H1 (cell line): ENCODE results near the gene TLR5. TPM values are rescaled to one million over a fixed set of nuclear protein-coding genes. Genes with fewer than 3 reads are reported as not detected.

Experiments used
- CTCF ChIA-PET: fragments of 300-600 bp; sonication (Branson Sonifier 250); formaldehyde crosslinking; loops from one replicate; lab custom pipeline; 2021; ENCODE audit not compliant: partially characterized antibody; lab: Charles Lee
- POLR2A ChIA-PET: fragments of 300-600 bp; sonication (Branson Sonifier 250); formaldehyde crosslinking; loops from one replicate; lab custom pipeline; 2021; ENCODE audit warnings: inconsistent platforms; ENCODE audit not compliant: partially characterized antibody; lab: Charles Lee
- DNase-seq, 2 experiments: peaks; one replicate each; pipeline versions ENCODE4 v3.0.0 to v3.0.0-alpha.2; 2010 to 2022; ENCODE audit warnings: low spot score in 2 of 2, low read depth in 1 of 2, mixed read lengths in 1 of 2
- FAIRE-seq: peaks from 2 replicates; lab custom pipeline; 2011; peaks lifted over from hg19 to GRCh38; lab: Jason Lieb, UNC
- H2AFZ ChIP-seq: 2 replicates; pipeline ENCODE4 v1.8.1; 2012; ENCODE audit warnings: low read length, inconsistent platforms
- H2AK5ac ChIP-seq: 2 replicates; pipeline ENCODE4 v1.6.1; 2013; ENCODE audit warnings: low read depth, low read length
- H2BK120ac ChIP-seq: replicated peaks from 2 replicates; pipeline ENCODE3; 2013; ENCODE audit warnings: low read depth, low read length, inconsistent platforms
- H2BK12ac ChIP-seq: 2 replicates; pipeline ENCODE4 v1.6.1; 2013; ENCODE audit warnings: low read depth, low read length
- H2BK15ac ChIP-seq: 2 replicates; pipeline ENCODE4 v1.6.1; 2013; ENCODE audit warnings: low read length
- H2BK20ac ChIP-seq: 2 replicates; pipeline ENCODE4 v1.6.1; 2013; ENCODE audit warnings: low read length
- H2BK5ac ChIP-seq: 2 replicates; pipeline ENCODE4 v1.6.1; 2013; ENCODE audit warnings: low read depth, low read length
- H3K14ac ChIP-seq: 2 replicates; pipeline ENCODE4 v1.6.1; 2013; ENCODE audit warnings: inconsistent platforms; ENCODE audit not compliant: insufficient read length
- H3K18ac ChIP-seq: 2 replicates; pipeline ENCODE4 v1.6.1; 2013; ENCODE audit warnings: low read length; ENCODE audit errors: extremely low read depth
- H3K23ac ChIP-seq: 2 replicates; pipeline ENCODE4 v1.6.1; 2013; ENCODE audit warnings: inconsistent platforms; ENCODE audit not compliant: insufficient read length
- H3K23me2 ChIP-seq: 2 replicates; pipeline ENCODE4 v1.6.1; 2013; ENCODE audit warnings: low read depth, low read length
- H3K27ac ChIP-seq: 2 replicates; pipeline ENCODE4 v1.6.1; 2011; ENCODE audit warnings: low read depth, low read length, inconsistent platforms
- H3K27me3 ChIP-seq, 4 experiments: replicated peaks in 1 of 4; 1 replicate in 1 of 4; 2 replicates in 3 of 4; pipeline versions ENCODE4 v1.6.1 to v1.8.1; 2011 to 2013; ENCODE audit warnings: low read length in 3 of 4, mild to moderate bottlenecking in 3 of 4, inconsistent platforms in 2 of 4, mixed read lengths in 2 of 4, moderate library complexity in 1 of 4; ENCODE audit not compliant: control insufficient read depth in 3 of 4, insufficient read depth in 3 of 4; ENCODE audit errors: extremely low read depth in 1 of 4
- H3K36me3 ChIP-seq, 4 experiments: 2 replicates each; pipeline versions ENCODE4 v1.6.1 to v1.8.1; 2011 to 2013; ENCODE audit warnings: mild to moderate bottlenecking in 4 of 4, low read length in 3 of 4, moderate library complexity in 2 of 4, control low read depth in 1 of 4, inconsistent platforms in 1 of 4; ENCODE audit not compliant: insufficient read depth in 4 of 4, control insufficient read depth in 2 of 4
- H3K4ac ChIP-seq: replicated peaks from 2 replicates; pipeline ENCODE3; 2013; ENCODE audit warnings: low read length, low read depth, mixed read lengths, inconsistent platforms; ENCODE audit not compliant: insufficient read length
- H3K4me1 ChIP-seq, 4 experiments: replicated peaks in 1 of 4; 1 replicate in 1 of 4; 2 replicates in 3 of 4; pipeline versions ENCODE4 v1.6.1 to v1.8.1; 2011 to 2013; ENCODE audit warnings: low read length in 3 of 4, inconsistent platforms in 2 of 4, mixed read lengths in 1 of 4; ENCODE audit not compliant: insufficient read depth in 4 of 4, control insufficient read depth in 3 of 4
- H3K4me2 ChIP-seq, 2 experiments: 2 replicates each; pipeline versions ENCODE4 v1.6.1 to v1.8.1; 2011 to 2013; ENCODE audit warnings: low read depth in 2 of 2, low read length in 2 of 2, control low read depth in 1 of 2, inconsistent platforms in 1 of 2, mild to moderate bottlenecking in 1 of 2; ENCODE audit not compliant: insufficient read depth in 1 of 2
- H3K4me3 ChIP-seq, 4 experiments: fragments of 200-600, 300-600 bp in 1 of 4; sonication (generic), shearing (Covaris generic), sonication (Bioruptor Twin) in 1 of 4; 2 replicates each; pipeline versions ENCODE4 v1.5.1 to v1.8.1; 2011 to 2016; ENCODE audit warnings: low read length in 4 of 4, low read depth in 3 of 4, control low read depth in 2 of 4, inconsistent platforms in 2 of 4, mild to moderate bottlenecking in 2 of 4, mixed read lengths in 1 of 4, moderate library complexity in 1 of 4; ENCODE audit not compliant: insufficient read depth in 2 of 4; ENCODE audit errors: extremely low read depth in 1 of 4
- H3K56ac ChIP-seq: replicated peaks from 2 replicates; pipeline ENCODE3; 2013; ENCODE audit warnings: low read depth, mild to moderate bottlenecking, mixed read lengths, low read length, inconsistent platforms; ENCODE audit not compliant: insufficient read length
- H3K79me1 ChIP-seq: 2 replicates; pipeline ENCODE4 v1.6.1; 2013; ENCODE audit warnings: low read depth, low read length, control low read depth
- H3K79me2 ChIP-seq, 2 experiments: 2 replicates each; pipeline versions ENCODE4 v1.6.1 to v1.8.1; 2012 to 2013; ENCODE audit warnings: low read length in 2 of 2, mild to moderate bottlenecking in 2 of 2, inconsistent platforms in 1 of 2; ENCODE audit not compliant: insufficient read depth in 2 of 2, control insufficient read depth in 1 of 2
- H3K9ac ChIP-seq, 4 experiments: replicated peaks in 1 of 4; 1 replicate in 1 of 4; 2 replicates in 3 of 4; pipeline versions ENCODE4 v1.6.1 to v1.8.1; 2011 to 2013; ENCODE audit warnings: low read depth in 3 of 4, low read length in 3 of 4, control low read depth in 2 of 4, mild to moderate bottlenecking in 2 of 4, moderate library complexity in 2 of 4, inconsistent platforms in 1 of 4; ENCODE audit errors: extremely low read depth in 1 of 4
- H3K9me3 ChIP-seq, 2 experiments: 2 replicates each; pipeline versions ENCODE4 v1.6.1 to v1.8.1; 2012 to 2013; ENCODE audit warnings: mild to moderate bottlenecking in 2 of 2, moderate library complexity in 2 of 2, control low read depth in 1 of 2, inconsistent platforms in 1 of 2, low read depth in 1 of 2, low read length in 1 of 2, mixed read lengths in 1 of 2; ENCODE audit not compliant: insufficient read depth in 2 of 2
- H4K20me1 ChIP-seq, 2 experiments: replicated peaks in 1 of 2; 2 replicates each; pipeline versions ENCODE3 to v1.8.1; 2011 to 2013; ENCODE audit warnings: inconsistent platforms in 2 of 2, low read length in 2 of 2, mild to moderate bottlenecking in 1 of 2; ENCODE audit not compliant: insufficient read depth in 2 of 2, control insufficient read depth in 1 of 2
- H4K5ac ChIP-seq: 2 replicates; pipeline ENCODE4 v1.6.1; 2013; ENCODE audit warnings: low read length, low read depth, mixed read lengths, inconsistent platforms; ENCODE audit not compliant: insufficient read length
- H4K8ac ChIP-seq: 2 replicates; pipeline ENCODE4 v1.8.0; 2013; ENCODE audit warnings: mild to moderate bottlenecking, moderate library complexity, low read length, inconsistent platforms; ENCODE audit not compliant: insufficient read depth; ENCODE audit errors: extremely low read depth
- H4K91ac ChIP-seq: replicated peaks from 2 replicates; pipeline ENCODE3; 2013; ENCODE audit warnings: low read length, mixed read lengths, inconsistent platforms; ENCODE audit not compliant: insufficient read length
- CHD1 ChIP-seq: IDR thresholded peaks from 2 replicates; pipeline ENCODE4 v1.6.1; 2012; ENCODE audit warnings: low read depth, low read length, improper control_type of control experiment
- EP300 ChIP-seq, 2 experiments: IDR thresholded peaks; 1 replicate in 1 of 2; 2 replicates in 1 of 2; pipeline ENCODE4 v1.6.1; 2011 to 2012; ENCODE audit warnings: low read depth in 2 of 2, low read length in 2 of 2, mild to moderate bottlenecking in 2 of 2, borderline replicate concordance in 1 of 2, inconsistent platforms in 1 of 2, moderate library complexity in 1 of 2
- KDM4A ChIP-seq: IDR thresholded peaks from one replicate; pipeline ENCODE4 v1.7.1; 2012; ENCODE audit warnings: low read depth, mild to moderate bottlenecking, moderate library complexity, low read length, inconsistent platforms; ENCODE audit not compliant: severe bottlenecking
- NRF1 ChIP-seq: IDR thresholded peaks from 2 replicates; pipeline ENCODE4 v1.6.1; 2011; ENCODE audit warnings: mild to moderate bottlenecking, low read depth, low read length, improper control_type of control experiment
- POLR2A ChIP-seq, 2 experiments: IDR thresholded peaks; 1 replicate in 1 of 2; 2 replicates in 1 of 2; pipeline ENCODE4 v1.6.1; 2011; ENCODE audit warnings: low read depth in 2 of 2, low read length in 2 of 2, mild to moderate bottlenecking in 2 of 2; ENCODE audit errors: control extremely low read depth in 1 of 2
- RAD21 ChIP-seq, 2 experiments: IDR thresholded peaks in 1 of 2; conservative IDR thresholded peaks in 1 of 2; 2 replicates each; pipeline ENCODE4 v1.6.1; 2011; ENCODE audit warnings: low read depth in 2 of 2, low read length in 2 of 2, improper control_type of control experiment in 1 of 2, inconsistent platforms in 1 of 2, mild to moderate bottlenecking in 1 of 2, moderate library complexity in 1 of 2
- SIRT6 ChIP-seq: IDR thresholded peaks from one replicate; pipeline ENCODE4 v1.7.1; 2012; ENCODE audit warnings: low read length, inconsistent platforms
- SIX5 ChIP-seq: IDR thresholded peaks from 2 replicates; pipeline ENCODE4 v1.6.1; 2011; ENCODE audit warnings: mild to moderate bottlenecking, low read depth, low read length
- SP4 ChIP-seq: IDR thresholded peaks from 2 replicates; pipeline ENCODE4 v1.6.1; 2012; ENCODE audit warnings: low read length, inconsistent platforms
- SRF ChIP-seq: IDR thresholded peaks from 2 replicates; pipeline ENCODE4 v1.6.1; 2011; ENCODE audit warnings: mild to moderate bottlenecking, low read depth, low read length, moderate library complexity
- TCF12 ChIP-seq: IDR thresholded peaks from 2 replicates; pipeline ENCODE4 v1.6.1; 2011; ENCODE audit warnings: low read depth, mild to moderate bottlenecking, low read length
- ZNF274 ChIP-seq: IDR thresholded peaks from 2 replicates; pipeline ENCODE4 v1.7.0; 2012; ENCODE audit warnings: low read length, borderline replicate concordance; ENCODE audit errors: extremely low read depth
- WGBS, 2 experiments: shearing (Covaris generic) in 1 of 2; methylation state at CpG; one replicate each; pipeline versions ENCODE4 v1.1.6 to v1.1.7; 2013 to 2015; ENCODE audit warnings: low lambda C conversion rate in 2 of 2, mixed read lengths in 2 of 2, inconsistent platforms in 1 of 2, low coverage in 1 of 2, missing lambda C conversion rate in 1 of 2; ENCODE audit not compliant: insufficient replicate concordance in 2 of 2, insufficient coverage in 1 of 2, insufficient read length in 1 of 2; ENCODE audit errors: extremely low coverage in 1 of 2, missing lambda C conversion rate in 1 of 2; 5-methylcytosine and 5-hydroxymethylcytosine counted together
- polyA plus RNA-seq, 7 experiments: library from polyadenylated mRNA; depleted of rRNA in 3 of 7; stranded (reverse) in 5 of 7; unstranded in 2 of 7; fragments of >200 nt in 5 of 7; fragments of 200-250 nt in 2 of 7; gene quantifications; 1 replicate in 5 of 7; 2 replicates in 1 of 7; 4 replicates in 1 of 7; pipeline versions ENCODE4 v1.2.1 to v1.2.3, GENCODE V29; 2011 to 2013; ENCODE audit warnings: missing spikeins in 2 of 7, mixed read lengths in 2 of 7
- total RNA-seq: library from RNA; stranded (reverse); fragmentation: NEBNext Ultra II Directional; extraction: Animal tissue kit (Norgen Biotek cat#: 25700); gene quantifications from 2 replicates; pipeline ENCODE4 v1.2.1, GENCODE V29; 2021
- TF ChIP-seq, protein P1 (sequence below): IDR thresholded peaks from 2 replicates; pipeline ENCODE4 v1.6.1; 2012; ENCODE audit warnings: inconsistent platforms

TLR5 gene
- total and polyA plus RNA-seq, 2 of the 8 experiments (the other 6 are each of a cell fraction or from before 2014, with no cell fraction given): 0.35 to 0.74 TPM

DNA sequence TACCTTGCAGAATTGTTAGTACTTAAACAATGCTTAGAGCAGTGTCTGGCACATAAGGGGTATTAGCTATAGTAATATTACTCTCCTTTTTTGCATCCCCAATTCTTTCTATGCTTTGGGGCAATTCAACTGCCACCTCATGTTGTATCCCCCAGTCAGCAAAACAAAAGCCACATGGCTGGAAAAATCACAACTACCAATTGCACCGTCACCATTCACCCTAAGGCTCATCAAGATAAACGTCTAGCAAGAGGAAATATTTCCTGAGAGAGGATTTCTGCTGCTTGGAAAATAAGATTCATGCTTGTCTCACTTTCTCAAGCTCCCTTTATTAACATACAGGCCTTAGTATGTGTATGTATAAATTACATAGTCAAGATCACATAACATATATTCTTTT is 12.1 kb upstream of the TLR5 start:
- Histone ChIP-seq H3K56ac (no peak overlapping the region), H3K4ac (no peak overlapping the region), H3K4me3 (no peak overlapping the region), H4K91ac (no peak overlapping the region), H3K36me3 (no peaks in the 10 kb centered on the region), H3K9ac (no peak overlapping the region), H3K14ac (no peak overlapping the region), H2BK12ac (no peak overlapping the region), H2AFZ (no peak overlapping the region), H2BK15ac (no peak overlapping the region), H3K18ac (no peak overlapping the region), H3K79me2 (no peaks in the 10 kb centered on the region), H4K5ac (no peak overlapping the region), H2BK5ac (no peak overlapping the region), H2BK20ac (no peak overlapping the region), H3K9me3 (no peaks in the 10 kb centered on the region), H3K4me2 (no peak overlapping the region), H3K23me2 (no peaks in the 10 kb centered on the region), H2AK5ac (no peak overlapping the region), H4K8ac (no peak overlapping the region), H2BK120ac (no peak overlapping the region), H3K27ac (no peak overlapping the region), H3K4me1 (no peaks in the 10 kb centered on the region), H3K23ac (no peak overlapping the region), H4K20me1 (no peaks in the 10 kb centered on the region), H3K79me1 (no peaks in the 10 kb centered on the region), H3K27me3 (no peaks in the 10 kb centered on the region)
- TF ChIP-seq POLR2A (IDR thresholded peaks at IDR 0.05; ENCODE audit: control extremely low read depth in 1 of 2, low read depth in 2 of 2, low read length in 2 of 2) (no peak), SRF (no peak), SIRT6 (no peak), SIX5 (no peak), TCF12 (no peak), RAD21 (IDR thresholded peaks at IDR 0.05 in 1 of 2, conservative IDR thresholded peaks at IDR 0.05 in 1 of 2; ENCODE audit: low read depth in 2 of 2, low read length in 2 of 2) (no peak), KDM4A (no peak), CHD1 (no peak), NRF1 (no peak), EP300 (IDR thresholded peaks at IDR 0.05; ENCODE audit: borderline replicate concordance in 1 of 2, low read depth in 2 of 2, low read length in 2 of 2) (no peak), SP4 (no peak), ZNF274 (no peak)
- TF ChIP-seq, protein P1, sequence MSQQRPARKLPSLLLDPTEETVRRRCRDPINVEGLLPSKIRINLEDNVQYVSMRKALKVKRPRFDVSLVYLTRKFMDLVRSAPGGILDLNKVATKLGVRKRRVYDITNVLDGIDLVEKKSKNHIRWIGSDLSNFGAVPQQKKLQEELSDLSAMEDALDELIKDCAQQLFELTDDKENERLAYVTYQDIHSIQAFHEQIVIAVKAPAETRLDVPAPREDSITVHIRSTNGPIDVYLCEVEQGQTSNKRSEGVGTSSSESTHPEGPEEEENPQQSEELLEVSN: no peak
- ChIA-PET CTCF (interaction anchor here (0.6 to 1.4 kb wide), 5 partner anchors 10 to 517 kb away, joined by 3 to 4 read pairs (median 3); no protein-coding TSS in a partner anchor), POLR2A (no interaction called here)
- DNase-seq: no peak
- WGBS, 2 experiments: 78% methylated on average over 2 of the region's 2 CpGs; no CpG with 5 or more reads in 1 of the 2 experiments
- FAIRE-seq: no peak
